Right renal cortex interstitium (tissue), 3 donors: Measurements from ENCODE around the gene DCUN1D2. TPM values are rescaled to one million over a fixed set of nuclear protein-coding genes. Genes with fewer than 3 reads are reported as not detected.

Source experiments
- DNase-seq, 3 donors: peaks; one replicate each; pipeline ENCODE4 v3.0.0-alpha.2; 2013; ENCODE audit warnings: low read depth in 3 of 3, low spot score in 2 of 3
- polyA plus RNA-seq, 3 donors: library from polyadenylated mRNA; unstranded; fragments of 120-200 nt; gene quantifications; one replicate each; pipeline ENCODE4 v1.2.1, GENCODE V29; 2013; ENCODE audit not compliant: insufficient read length in 3 of 3

DCUN1D2 gene
- polyA plus RNA-seq, 3 donors, result 17.2 to 19.7 (median 19.6) TPM

- no peak for DNase-seq
These were observed 30.1 kb upstream of the DCUN1D2 start for GRCh38 chr13:113520571-113520970.

GRCh38 chr13:113519556-113519955, 29.0 kb upstream of the DCUN1D2 start:
- no peak for DNase-seq

GRCh38 chr13:113518076-113518803, 27.7 kb upstream of the DCUN1D2 start:
- no peak for DNase-seq

- no peak for DNase-seq
These were observed 24.3 kb upstream of the DCUN1D2 start for GRCh38 chr13:113514847-113515246.

GRCh38 chr13:113513761-113514160, 23.2 kb upstream of the DCUN1D2 start:
- DNase-seq, result no peak

- no peak for DNase-seq
These were observed 20.9 kb upstream of the DCUN1D2 start for GRCh38 chr13:113511361-113511760.

GRCh38 chr13:113510871-113511270, 20.4 kb upstream of the DCUN1D2 start:
- DNase-seq, result no peak

GRCh38 chr13:113509989-113510388, 19.5 kb upstream of the DCUN1D2 start:
- no peak for DNase-seq

- DNase-seq, result no peak
These were observed 18.2 kb upstream of the DCUN1D2 start for GRCh38 chr13:113508521-113509254.

GRCh38 chr13:113507505-113508345, 17.2 kb upstream of the DCUN1D2 start:
- DNase-seq, result no peak

GRCh38 chr13:113506871-113507388, 16.4 kb upstream of the DCUN1D2 start:
- DNase-seq, result no peak

GRCh38 chr13:113506025-113506685, 15.6 kb upstream of the DCUN1D2 start:
- DNase-seq, result no peak

- DNase-seq, result no peak
These were observed 12.2 kb upstream of the DCUN1D2 start for GRCh38 chr13:113502686-113503085.

GRCh38 chr13:113500530-113501265, 10.2 kb upstream of the DCUN1D2 start:
- DNase-seq, result no peak

- no peak for DNase-seq
These were observed 9.4 kb upstream of the DCUN1D2 start for GRCh38 chr13:113499936-113500335.

GRCh38 chr13:113498905-113499304, 8.4 kb upstream of the DCUN1D2 start:
- no peak for DNase-seq

- no peak for DNase-seq
These were observed 6.7 kb upstream of the DCUN1D2 start for GRCh38 chr13:113497217-113497616.

GRCh38 chr13:113495494-113496210, 5.1 kb upstream of the DCUN1D2 start:
- no peak for DNase-seq

- DNase-seq, result no peak
These were observed 2.9 kb upstream of the DCUN1D2 start for GRCh38 chr13:113493315-113493951.
